ENCODE measurements around the gene GNAI2. TPM values are rescaled to one million over a fixed set of nuclear protein-coding genes. Genes with fewer than 3 reads are reported as not detected.

Gene GNAI2
- total and polyA plus RNA-seq, 12 donors: 109 to 275 (median 166) TPM

GRCh38 chr3:50203113-50203808 lies 32.7 kb upstream of the GNAI2 start:
- no peak overlapping the region for H3K4me3 ChIP-seq
- no peaks in the 10 kb centered on the region for H3K36me3 ChIP-seq (replicated peaks in 1 of 2)
- H3K4me1 ChIP-seq (replicated peaks in 1 of 2): peaks cover 0 to 10% of the 10 kb centered on the region in 2 donors
- no peaks in the 10 kb centered on the region for H3K9me3 ChIP-seq (replicated peaks in 1 of 3)
- TF ChIP-seq CTCF (IDR thresholded peaks at IDR 0.05): no peak
- no peak for TF ChIP-seq POLR2A (IDR thresholded peaks at IDR 0.05)
- DNase-seq: no peak
- WGBS, 4 donors: 72 to 79% (median 76%) methylated on average over 7 to 9 of the region's 9 CpGs
- H3K27ac ChIP-seq: no peak overlapping the region
- H3K27me3 ChIP-seq: peaks cover 29% of the 10 kb centered on the region
- intact Hi-C loops (cut with DNase I): no loop called here

- Histone ChIP-seq H3K27me3 (peaks cover 25% of the 10 kb centered on the region), H3K9me3 (replicated peaks in 1 of 3) (no peaks in the 10 kb centered on the region), H3K4me1 (replicated peaks in 1 of 2) (peaks cover 0 to 10% of the 10 kb centered on the region in 2 donors), H3K27ac (no peak overlapping the region), H3K4me3 (no peak overlapping the region), H3K36me3 (replicated peaks in 1 of 2) (no peaks in the 10 kb centered on the region)
- intact Hi-C loops (cut with DNase I): no loop called here
- TF ChIP-seq CTCF (IDR thresholded peaks at IDR 0.05) (no peak), POLR2A (IDR thresholded peaks at IDR 0.05) (no peak)
- DNase-seq: no peak
- 52 to 65% (median 59%) methylated on average over 7 to 12 of the region's 12 CpGs for WGBS, 4 donors
These were observed 31.9 kb upstream of the GNAI2 start for GRCh38 chr3:50203809-50204803.

- intact Hi-C loops (cut with DNase I): no loop called here
- 0 to 59% (median 8%) methylated on average over 2 to 41 of the region's 41 CpGs for WGBS, 4 donors
- Histone ChIP-seq H3K4me1 (replicated peaks in 1 of 2) (peaks cover 0 to 10% of the 10 kb centered on the region in 2 donors), H3K27ac (no peak within 1 kb of the TSS), H3K27me3 (peaks cover 25% of the 10 kb centered on the region), H3K36me3 (replicated peaks in 1 of 2) (no peaks in the 10 kb centered on the region), H3K9me3 (replicated peaks in 1 of 3) (no peaks in the 10 kb centered on the region), H3K4me3 (peak within 1 kb of the TSS in 1 of 4 donors; percentile 32)
- TF ChIP-seq POLR2A (IDR thresholded peaks at IDR 0.05): no peak
- no peak for TF ChIP-seq CTCF (IDR thresholded peaks at IDR 0.05)
- peak in 1 of 7 donors; percentile 19 for DNase-seq
These were observed 31.1 kb upstream of the GNAI2 start, which contains the start of gene SLC38A3 for GRCh38 chr3:50204804-50205412. SLC38A3 (plus strand) TSS chr3:50205271; CDS start chr3:50214200, 8,929 bp downstream.

Measured in adrenal gland (tissue), 12 donors.